Measurements from ENCODE around the gene RASA3. TPM values are rescaled to one million over a fixed set of nuclear protein-coding genes. Genes with fewer than 3 reads are reported as not detected.

The RASA3 gene
- total and polyA plus RNA-seq, 2 of the 8 experiments (the other 6 are each of a cell fraction or from before 2014, with no cell fraction given): 7.5 to 21.9 TPM

DNA sequence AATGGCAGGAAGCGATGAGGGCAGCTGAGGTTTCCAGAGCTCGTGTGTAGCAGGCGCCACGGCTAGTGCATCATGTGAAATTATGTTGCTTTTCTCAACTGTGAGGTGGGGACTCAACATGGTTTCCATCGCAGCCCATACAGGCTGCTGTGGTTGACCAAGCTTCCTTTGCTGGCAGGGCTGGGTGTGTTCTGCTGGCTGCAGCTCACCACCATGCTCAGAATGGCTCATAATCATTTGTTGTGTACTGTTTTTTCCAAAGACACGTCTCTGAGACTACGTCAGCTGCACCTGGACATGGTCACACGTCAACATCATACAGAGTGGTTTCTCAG lies 16.1 kb upstream of the RASA3 start:
- Histone ChIP-seq H3K9me3 (ENCODE audit: insufficient read depth in 2 of 2, low read depth in 1 of 2, low read length in 1 of 2) (no peaks in the 10 kb centered on the region), H3K14ac (ENCODE audit: insufficient read length) (no peak overlapping the region)

More for the DNA sequence above, 16.1 kb upstream of the RASA3 start:
- Histone ChIP-seq H3K4me1 (replicated peaks in 1 of 4; ENCODE audit: control insufficient read depth in 3 of 4, insufficient read depth in 4 of 4, low read length in 3 of 4) (peaks cover 0 to 3% (median 1%) of the 10 kb centered on the region in 4 experiments; a peak in 2 of 7 replicates), H3K18ac (ENCODE audit: extremely low read depth, low read length) (no peak overlapping the region), H2BK15ac (ENCODE audit: low read length) (no peak overlapping the region), H4K20me1 (replicated peaks in 1 of 2; ENCODE audit: control insufficient read depth in 1 of 2, insufficient read depth in 2 of 2, low read length in 2 of 2) (no peaks in the 10 kb centered on the region), H2AK5ac (ENCODE audit: low read depth, low read length) (no peak overlapping the region), H3K4me2 (ENCODE audit: insufficient read depth in 1 of 2, low read depth in 2 of 2, low read length in 2 of 2) (no peak overlapping the region), H3K27me3 (replicated peaks in 1 of 4; ENCODE audit: control insufficient read depth in 3 of 4, extremely low read depth in 1 of 4, insufficient read depth in 3 of 4, low read length in 3 of 4) (no peaks in the 10 kb centered on the region; a peak in 1 of 7 replicates), H2BK120ac (replicated peaks; ENCODE audit: low read depth, low read length) (no peak overlapping the region), H4K5ac (ENCODE audit: insufficient read length, low read depth, low read length) (no peak overlapping the region), H3K23ac (ENCODE audit: insufficient read length) (no peak overlapping the region), H3K23me2 (ENCODE audit: low read depth, low read length) (peaks cover 3% of the 10 kb centered on the region; the same call in 1 of the 2 replicates), H3K56ac (replicated peaks; ENCODE audit: insufficient read length, low read depth, low read length) (no peak overlapping the region), H3K9ac (replicated peaks in 1 of 4; ENCODE audit: extremely low read depth in 1 of 4, low read depth in 3 of 4, low read length in 3 of 4) (no peak overlapping the region), H3K79me1 (ENCODE audit: low read depth, low read length) (no peaks in the 10 kb centered on the region), H4K8ac (ENCODE audit: extremely low read depth, insufficient read depth, low read length) (no peak overlapping the region), H3K79me2 (ENCODE audit: control insufficient read depth in 1 of 2, insufficient read depth in 2 of 2, low read length in 2 of 2) (no peaks in the 10 kb centered on the region), H2AFZ (ENCODE audit: low read length) (no peak overlapping the region), H3K4ac (replicated peaks; ENCODE audit: insufficient read length, low read depth, low read length) (no peak overlapping the region), H3K36me3 (ENCODE audit: control insufficient read depth in 2 of 4, insufficient read depth in 4 of 4, low read length in 3 of 4) (no peaks in the 10 kb centered on the region), H4K91ac (replicated peaks; ENCODE audit: insufficient read length, low read length) (no peak overlapping the region), H2BK12ac (ENCODE audit: low read depth, low read length) (no peak overlapping the region; the same call in 1 of the 2 replicates), H2BK5ac (ENCODE audit: low read depth, low read length) (no peak overlapping the region), H3K4me3 (ENCODE audit: extremely low read depth in 1 of 4, insufficient read depth in 2 of 4, low read depth in 3 of 4, low read length in 4 of 4) (no peak overlapping the region), H3K27ac (ENCODE audit: low read depth, low read length) (no peak overlapping the region), H2BK20ac (ENCODE audit: low read length) (no peak overlapping the region)
- POLR2A ChIA-PET (ENCODE audit: partially characterized antibody): interaction anchor here (1.2 kb wide), 1 partner anchor 14 kb away, joined by 3 read pairs; no protein-coding TSS in a partner anchor
- CTCF ChIA-PET (ENCODE audit: partially characterized antibody): interaction anchor here (0.7 to 0.9 kb wide), 2 partner anchors 16 to 21 kb away, joined by 3 to 4 read pairs; no protein-coding TSS in a partner anchor
- DNase-seq (ENCODE audit: low read depth in 1 of 2, low spot score in 2 of 2): no peak
- 89% methylated on average over 8 of the region's 8 CpGs; no CpG with 5 or more reads in 1 of the 2 experiments for WGBS, 2 experiments (ENCODE audit: extremely low coverage in 1 of 2, insufficient coverage in 1 of 2, insufficient read length in 1 of 2, insufficient replicate concordance in 2 of 2, low coverage in 1 of 2, low lambda C conversion rate in 2 of 2, missing lambda C conversion rate in 1 of 2)
- no peak for TF ChIP-seq PHF8 (conservative IDR thresholded peaks at IDR 0.05; ENCODE audit: low read depth, low read length)
- no peak for TF ChIP-seq HDAC6 (IDR thresholded peaks at IDR 0.05; ENCODE audit: low read depth, low read length)
- TF ChIP-seq KDM4A (IDR thresholded peaks at IDR 0.05; ENCODE audit: low read depth, low read length, severe bottlenecking): no peak
- no peak for TF ChIP-seq TAF7 (optimal IDR thresholded peaks at IDR 0.05; ENCODE audit: borderline replicate concordance, low read depth, low read length)
- TF ChIP-seq EZH2 (IDR thresholded peaks at IDR 0.05; ENCODE audit: low read depth, low read length, severe bottlenecking): no peak
- no peak for TF ChIP-seq TBP (IDR thresholded peaks at IDR 0.05; ENCODE audit: low read depth, low read length)
- FAIRE-seq: no peak
